ENCODE data around the gene ACO1.
"Not testable (repeated sequence)": the region's sequence is repeated elsewhere in the genome, so short reads cannot be mapped to it uniquely, and the experiment has no call there.

Gene ACO1

DNA sequence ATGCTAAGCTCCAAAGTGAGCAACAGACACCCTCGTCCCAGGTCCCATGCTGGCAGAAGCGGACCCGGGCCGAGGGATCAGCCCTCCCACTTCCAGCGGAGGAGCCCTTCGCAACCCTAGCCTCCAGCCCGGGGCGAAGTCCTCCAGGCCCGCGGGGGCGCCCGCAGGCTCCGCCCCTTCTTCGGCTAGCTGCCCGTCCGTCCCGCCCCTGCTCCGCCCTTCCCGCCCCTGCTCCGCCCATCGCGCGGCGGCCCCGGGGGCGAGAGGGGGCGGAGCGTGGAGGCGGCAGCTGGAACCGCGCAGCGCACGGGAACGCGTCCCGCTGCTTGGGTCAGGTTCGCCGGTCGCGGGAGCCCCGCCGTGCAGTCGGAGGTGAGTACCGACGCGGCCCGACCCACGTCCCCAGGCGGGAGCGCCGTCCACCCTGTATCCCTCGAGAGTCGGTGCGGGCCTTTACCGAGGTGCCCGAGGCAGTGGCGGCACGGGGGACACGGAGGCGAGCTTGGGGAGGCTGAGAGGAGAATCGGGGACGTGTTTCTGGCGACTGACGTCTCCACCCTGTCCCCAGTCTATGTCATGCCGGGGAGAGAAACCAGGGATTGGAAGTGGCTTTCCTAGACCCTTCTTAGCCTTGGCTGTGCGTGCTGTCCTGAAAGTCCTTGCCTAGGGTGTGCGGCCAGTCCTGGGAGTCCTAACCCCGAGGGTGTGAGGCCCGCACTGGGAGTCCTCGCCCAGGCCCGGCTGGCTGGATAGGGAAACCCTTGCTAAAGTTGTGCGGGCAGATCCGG lies at the start of gene ACO1:
ACO1 (plus strand) TSS at position 280 of the 788 bp plus-strand sequence. CDS start 20,864 bp downstream, outside the sequence.
- in situ Hi-C loops (cut with MboI; ENCODE audit: low pct_unique_long_range_greater_than_20kb, low sequenced_read_pairs): loop anchor here (10.0 to 25.0 kb wide), 2 partner anchors 190 to 603 kb away; partner anchors contain the start of gene NDUFB6

DNA sequence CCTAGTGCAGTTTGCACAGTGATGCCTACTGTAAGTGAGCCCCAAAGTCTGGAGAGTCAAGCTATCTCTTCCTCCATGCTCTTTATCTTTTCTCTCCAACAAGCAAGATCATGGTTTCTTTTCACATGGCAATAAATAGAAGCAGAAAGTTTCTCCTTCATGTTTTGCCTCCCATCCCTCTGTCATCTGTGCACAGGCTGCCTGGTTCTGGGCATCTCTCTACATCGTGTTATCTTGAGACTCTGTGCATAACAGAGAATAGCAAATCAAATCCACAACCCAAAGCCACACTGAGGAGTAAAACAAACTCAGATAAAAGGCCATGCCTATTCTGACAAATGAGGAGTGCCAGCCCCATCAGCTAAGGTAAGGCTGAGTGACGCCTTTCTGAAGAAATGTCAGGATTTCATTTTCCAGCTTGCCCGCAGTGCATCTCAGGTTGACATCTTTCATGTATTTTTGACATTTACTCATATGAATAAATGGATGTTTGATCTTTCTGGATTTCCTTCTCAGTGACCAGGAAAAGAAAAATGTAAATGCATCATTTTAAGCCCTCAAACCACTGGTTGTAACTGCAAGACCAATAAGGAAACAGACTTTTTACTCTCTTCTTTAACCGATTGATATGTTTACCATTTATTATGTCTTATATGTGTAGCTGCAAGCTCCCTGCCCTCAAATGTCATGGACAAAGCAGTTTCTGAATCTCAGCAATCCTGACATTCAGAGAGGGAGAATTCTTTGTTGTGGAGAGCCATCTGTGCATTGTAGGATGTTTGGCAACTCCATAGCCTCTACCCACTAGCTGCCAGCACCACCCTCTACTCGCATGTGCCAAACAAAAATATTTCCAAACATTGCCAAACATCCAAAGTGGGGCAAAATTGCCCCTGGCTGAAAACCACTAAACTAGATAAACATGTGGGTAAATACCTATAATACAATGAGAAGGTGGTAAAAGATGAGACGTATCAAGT lies 49.2 kb upstream of the ACO1 start:
- DNase-seq: no peak
- in situ Hi-C loops (cut with MboI; ENCODE audit: low pct_unique_long_range_greater_than_20kb, low sequenced_read_pairs): no loop called here

More for the DNA sequence above, at the start of gene ACO1:
- peak; percentile 86 for DNase-seq

DNA sequence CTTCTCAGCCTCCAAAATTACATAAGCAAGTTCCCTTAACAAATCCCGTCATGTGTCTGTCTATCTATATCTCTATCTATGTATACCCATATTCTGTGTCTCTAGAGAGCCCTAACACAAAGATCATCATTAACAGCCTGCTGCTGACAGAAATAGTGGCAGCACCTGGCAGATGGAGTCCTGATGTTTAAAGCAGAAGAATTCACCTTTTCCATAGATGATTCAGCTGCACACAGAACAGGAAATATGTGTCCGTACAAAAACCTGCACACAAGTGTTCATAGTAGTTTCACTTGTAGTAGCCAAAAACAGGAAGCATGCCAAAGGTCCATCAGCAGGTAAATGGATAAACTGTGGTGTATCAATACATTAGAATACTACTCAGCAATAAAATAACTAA lies 45.0 kb upstream of the ACO1 start:
- no peak for DNase-seq
- in situ Hi-C loops (cut with MboI; ENCODE audit: low pct_unique_long_range_greater_than_20kb, low sequenced_read_pairs): no loop called here

DNA sequence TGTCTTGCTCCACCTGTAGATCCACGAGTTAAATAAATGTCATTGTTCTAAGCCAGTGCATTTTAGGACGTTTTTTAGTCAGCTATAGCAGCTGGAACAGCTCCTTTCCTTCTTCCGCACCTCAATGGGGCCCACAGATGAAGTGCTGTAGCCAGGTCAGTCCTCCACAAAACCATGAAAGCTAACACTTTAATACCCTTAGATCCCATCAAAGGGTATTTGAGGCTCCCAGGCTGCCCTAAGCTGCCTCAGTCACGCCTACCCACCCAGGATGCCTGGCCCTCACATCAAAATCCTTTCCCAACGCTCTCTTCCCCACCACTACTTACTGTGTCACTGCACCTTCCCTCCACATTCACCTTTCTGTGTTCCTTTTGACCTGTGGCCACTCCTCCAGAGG lies 44.1 kb upstream of the ACO1 start:
- in situ Hi-C loops (cut with MboI; ENCODE audit: low pct_unique_long_range_greater_than_20kb, low sequenced_read_pairs): no loop called here
- no peak for DNase-seq

GRCh38 chr9:32344551-32345182 lies 39.8 kb upstream of the ACO1 start:
- no peak for DNase-seq
- in situ Hi-C loops (cut with MboI; ENCODE audit: low pct_unique_long_range_greater_than_20kb, low sequenced_read_pairs): no loop called here

DNA sequence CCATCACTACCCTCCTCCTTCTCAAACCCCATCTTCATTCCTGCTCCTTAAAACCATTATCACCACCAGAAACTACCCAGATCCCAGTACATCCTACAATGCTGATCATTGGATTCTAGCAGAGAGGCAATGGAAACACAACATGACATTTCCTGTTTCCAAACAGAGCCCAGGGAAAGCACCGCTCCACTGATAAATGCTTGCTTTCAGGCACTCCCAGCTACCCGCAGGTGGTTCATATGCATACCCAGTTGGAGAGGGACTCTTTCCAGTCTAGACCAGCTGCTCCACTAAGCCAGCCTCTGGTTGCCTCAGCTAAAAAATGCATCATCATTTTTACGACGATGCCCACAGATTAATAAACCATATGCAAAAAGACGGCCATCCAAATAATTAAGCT lies 39.2 kb upstream of the ACO1 start:
- in situ Hi-C loops (cut with MboI; ENCODE audit: low pct_unique_long_range_greater_than_20kb, low sequenced_read_pairs): no loop called here
- no peak for DNase-seq

DNA sequence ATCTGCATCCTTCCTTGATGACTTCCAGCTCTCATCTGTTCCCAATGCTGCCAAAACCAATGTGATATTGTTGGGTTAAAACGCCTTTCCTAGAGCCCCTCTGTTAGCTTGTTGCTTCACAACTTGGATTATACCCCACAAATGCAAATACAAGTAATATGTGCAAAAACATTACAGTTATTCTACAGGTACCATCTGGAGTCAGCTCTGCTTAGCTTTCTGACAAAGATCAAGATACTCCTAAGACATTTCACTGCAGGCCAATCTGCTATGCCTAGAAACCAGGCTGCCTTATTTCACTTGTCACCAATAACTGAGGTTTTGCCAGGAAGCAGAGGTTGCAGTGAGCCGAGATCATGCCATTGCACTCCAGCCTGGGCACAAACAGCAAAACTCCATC lies 36.9 kb upstream of the ACO1 start:
- in situ Hi-C loops (cut with MboI; ENCODE audit: low pct_unique_long_range_greater_than_20kb, low sequenced_read_pairs): no loop called here

GRCh38 chr9:32348106-32348695 lies 36.2 kb upstream of the ACO1 start:
- in situ Hi-C loops (cut with MboI; ENCODE audit: low pct_unique_long_range_greater_than_20kb, low sequenced_read_pairs): no loop called here

More for the DNA sequence above, 36.9 kb upstream of the ACO1 start:
- DNase-seq: no peak

GRCh38 chr9:32349013-32349412 lies 35.4 kb upstream of the ACO1 start:
- DNase-seq: no peak
- in situ Hi-C loops (cut with MboI; ENCODE audit: low pct_unique_long_range_greater_than_20kb, low sequenced_read_pairs): no loop called here

More at GRCh38 chr9:32348106-32348695, 36.2 kb upstream of the ACO1 start:
- no peak for DNase-seq

DNA sequence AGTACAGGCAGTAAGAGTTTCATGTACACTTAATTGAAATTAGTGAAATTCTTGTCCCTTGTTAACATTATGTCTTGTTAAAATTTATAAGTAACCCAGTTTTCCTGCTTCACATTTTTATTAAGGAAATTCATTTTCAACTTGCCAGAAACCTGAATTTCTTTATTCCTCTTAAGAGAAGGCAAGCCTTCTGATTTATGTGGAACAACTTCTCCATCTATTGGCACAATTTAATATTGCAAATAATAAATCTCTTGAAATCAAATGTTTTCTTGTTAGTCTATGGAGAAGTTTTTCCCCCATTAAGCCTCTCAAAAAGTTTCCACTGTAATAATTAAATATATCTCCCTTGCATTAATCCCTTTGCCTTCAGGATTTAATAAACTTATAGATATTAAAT lies 33.8 kb upstream of the ACO1 start:
- in situ Hi-C loops (cut with MboI; ENCODE audit: low pct_unique_long_range_greater_than_20kb, low sequenced_read_pairs): no loop called here
- peak; percentile 24 for DNase-seq

- peak; percentile 21 for DNase-seq
- in situ Hi-C loops (cut with MboI; ENCODE audit: low pct_unique_long_range_greater_than_20kb, low sequenced_read_pairs): no loop called here
Observed at GRCh38 chr9:32351845-32352244, 32.6 kb upstream of the ACO1 start.

GRCh38 chr9:32353476-32353875 lies 31.0 kb upstream of the ACO1 start:
- in situ Hi-C loops (cut with MboI; ENCODE audit: low pct_unique_long_range_greater_than_20kb, low sequenced_read_pairs); DNase-seq: not testable (repeated sequence)

- in situ Hi-C loops (cut with MboI; ENCODE audit: low pct_unique_long_range_greater_than_20kb, low sequenced_read_pairs): no loop called here
- peak; percentile 7 for DNase-seq
Observed at GRCh38 chr9:32359452-32359851, 25.0 kb upstream of the ACO1 start.

GRCh38 chr9:32360983-32361673 lies 23.3 kb upstream of the ACO1 start:
- in situ Hi-C loops (cut with MboI; ENCODE audit: low pct_unique_long_range_greater_than_20kb, low sequenced_read_pairs): no loop called here
- DNase-seq: peak; percentile 32

- no peak for DNase-seq
- in situ Hi-C loops (cut with MboI; ENCODE audit: low pct_unique_long_range_greater_than_20kb, low sequenced_read_pairs): no loop called here
Observed at GRCh38 chr9:32371279-32371678, 13.2 kb upstream of the ACO1 start.

DNA sequence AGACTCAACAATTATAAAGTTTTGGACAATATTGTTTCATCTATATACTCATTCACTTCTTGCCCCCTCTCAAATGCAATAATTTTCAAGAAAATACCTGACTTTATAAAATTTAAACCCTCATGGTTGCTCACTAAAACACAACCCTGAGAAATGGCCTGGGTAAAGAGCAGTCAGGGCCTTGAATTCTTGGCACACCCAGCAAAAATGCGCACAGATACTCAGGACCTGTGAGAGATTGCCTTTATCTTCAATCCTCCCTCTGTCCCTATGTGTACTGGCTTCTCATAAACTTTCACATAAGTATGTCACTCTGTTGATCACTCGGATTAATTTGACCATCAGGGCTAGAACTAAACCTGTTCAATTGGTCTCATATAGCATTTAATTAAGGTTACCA lies 12.8 kb upstream of the ACO1 start:
- in situ Hi-C loops (cut with MboI; ENCODE audit: low pct_unique_long_range_greater_than_20kb, low sequenced_read_pairs): no loop called here
- DNase-seq: no peak

DNA sequence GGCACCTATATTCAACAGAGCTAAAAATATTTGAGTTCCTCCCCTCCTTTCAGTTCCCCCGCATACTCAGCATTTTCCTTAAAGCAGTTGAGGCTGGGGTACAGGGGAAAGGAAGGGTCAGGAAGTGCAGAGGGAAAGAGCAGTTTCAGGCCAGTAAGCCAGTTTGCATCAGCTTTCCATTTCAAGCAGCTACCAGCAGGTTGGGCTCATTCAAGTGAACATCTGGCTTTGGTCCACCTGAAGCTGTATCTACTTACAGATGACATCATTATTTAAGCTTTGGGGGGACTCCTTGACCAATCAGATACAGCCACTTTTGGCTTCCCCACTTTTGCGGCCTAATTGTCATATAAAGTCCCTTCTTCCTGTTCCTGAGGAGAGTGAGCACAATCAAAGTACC lies 8.2 kb upstream of the ACO1 start:
- no peak for DNase-seq
- in situ Hi-C loops (cut with MboI; ENCODE audit: low pct_unique_long_range_greater_than_20kb, low sequenced_read_pairs): loop anchor here (25.0 kb wide), 1 partner anchor 611 kb away; no protein-coding TSS in a partner anchor

DNA sequence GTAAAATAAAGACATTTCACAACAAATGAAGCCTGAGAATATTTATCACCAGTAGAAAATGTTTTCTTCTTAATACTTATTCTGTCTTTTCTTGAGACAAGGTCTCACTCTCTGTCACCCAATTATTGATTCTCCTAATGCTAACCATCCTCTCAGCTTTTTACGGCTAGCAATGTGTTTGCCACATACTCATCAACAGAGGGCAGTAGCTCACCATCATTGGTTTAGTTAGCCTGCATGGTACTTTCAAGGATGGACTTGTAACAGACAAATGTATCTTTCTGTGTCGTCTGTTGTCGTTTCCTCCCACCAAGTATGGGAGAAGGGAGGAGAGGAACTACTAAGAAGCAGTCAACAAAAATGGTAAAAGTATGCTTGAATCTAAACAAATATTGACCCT lies 5.9 kb upstream of the ACO1 start:
- in situ Hi-C loops (cut with MboI; ENCODE audit: low pct_unique_long_range_greater_than_20kb, low sequenced_read_pairs): loop anchor here (25.0 kb wide), 1 partner anchor 609 kb away; no protein-coding TSS in a partner anchor
- DNase-seq: peak; percentile 64

Measured in KBM-7 (cell line).